Measurements from ENCODE around the gene SKIDA1.

DNA sequence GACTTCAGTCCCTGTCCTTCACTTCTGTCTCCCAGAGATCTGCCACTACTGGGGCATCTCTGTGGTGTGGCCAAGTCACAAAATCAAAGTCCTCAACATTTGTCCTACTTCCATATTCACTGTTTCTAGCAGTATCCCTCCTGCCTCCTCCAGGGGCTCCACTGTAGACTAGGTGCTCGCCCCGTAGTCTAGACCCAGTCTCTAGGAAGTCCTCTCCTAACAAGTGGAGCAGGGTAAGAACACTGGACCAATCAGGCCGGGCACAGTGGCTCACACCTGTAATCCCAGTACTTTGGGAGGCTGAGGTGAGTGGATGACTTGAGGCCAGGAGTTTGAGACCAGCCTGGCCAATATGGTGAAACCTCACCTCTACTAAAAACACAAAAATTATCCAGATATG, 57.4 kb downstream of the SKIDA1 start:
- no peak for TF ChIP-seq POLR2AphosphoS5 (IDR thresholded peaks at IDR 0.05; ENCODE audit: low read depth, low read length)
- TF ChIP-seq SIN3A (IDR thresholded peaks at IDR 0.05; ENCODE audit: borderline replicate concordance, insufficient read depth, low read length): no peak
- TF ChIP-seq, protein P1, sequence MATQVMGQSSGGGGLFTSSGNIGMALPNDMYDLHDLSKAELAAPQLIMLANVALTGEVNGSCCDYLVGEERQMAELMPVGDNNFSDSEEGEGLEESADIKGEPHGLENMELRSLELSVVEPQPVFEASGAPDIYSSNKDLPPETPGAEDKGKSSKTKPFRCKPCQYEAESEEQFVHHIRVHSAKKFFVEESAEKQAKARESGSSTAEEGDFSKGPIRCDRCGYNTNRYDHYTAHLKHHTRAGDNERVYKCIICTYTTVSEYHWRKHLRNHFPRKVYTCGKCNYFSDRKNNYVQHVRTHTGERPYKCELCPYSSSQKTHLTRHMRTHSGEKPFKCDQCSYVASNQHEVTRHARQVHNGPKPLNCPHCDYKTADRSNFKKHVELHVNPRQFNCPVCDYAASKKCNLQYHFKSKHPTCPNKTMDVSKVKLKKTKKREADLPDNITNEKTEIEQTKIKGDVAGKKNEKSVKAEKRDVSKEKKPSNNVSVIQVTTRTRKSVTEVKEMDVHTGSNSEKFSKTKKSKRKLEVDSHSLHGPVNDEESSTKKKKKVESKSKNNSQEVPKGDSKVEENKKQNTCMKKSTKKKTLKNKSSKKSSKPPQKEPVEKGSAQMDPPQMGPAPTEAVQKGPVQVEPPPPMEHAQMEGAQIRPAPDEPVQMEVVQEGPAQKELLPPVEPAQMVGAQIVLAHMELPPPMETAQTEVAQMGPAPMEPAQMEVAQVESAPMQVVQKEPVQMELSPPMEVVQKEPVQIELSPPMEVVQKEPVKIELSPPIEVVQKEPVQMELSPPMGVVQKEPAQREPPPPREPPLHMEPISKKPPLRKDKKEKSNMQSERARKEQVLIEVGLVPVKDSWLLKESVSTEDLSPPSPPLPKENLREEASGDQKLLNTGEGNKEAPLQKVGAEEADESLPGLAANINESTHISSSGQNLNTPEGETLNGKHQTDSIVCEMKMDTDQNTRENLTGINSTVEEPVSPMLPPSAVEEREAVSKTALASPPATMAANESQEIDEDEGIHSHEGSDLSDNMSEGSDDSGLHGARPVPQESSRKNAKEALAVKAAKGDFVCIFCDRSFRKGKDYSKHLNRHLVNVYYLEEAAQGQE (IDR thresholded peaks at IDR 0.05; ENCODE audit: insufficient read depth in 1 of 2, low read depth in 2 of 2, low read length in 2 of 2): no peak
- TF ChIP-seq TAF1 (IDR thresholded peaks at IDR 0.05; ENCODE audit: borderline replicate concordance, insufficient read depth, low read length): no peak

Measured in PFSK-1 (cell line).